GM12874 (cell line): ENCODE data around the gene STXBP6.

Experiments
- TF ChIP-seq, protein P1 (sequence below): IDR thresholded peaks from 2 replicates; pipeline ENCODE4 v1.5.1; 2011; ENCODE audit warnings: low read depth, mild to moderate bottlenecking, control low read depth, low read length, moderate library complexity; ENCODE audit not compliant: insufficient read depth

STXBP6 gene

GRCh38 chr14:24866067-24866639, 183.8 kb downstream of the STXBP6 start:
- TF ChIP-seq, protein P1, sequence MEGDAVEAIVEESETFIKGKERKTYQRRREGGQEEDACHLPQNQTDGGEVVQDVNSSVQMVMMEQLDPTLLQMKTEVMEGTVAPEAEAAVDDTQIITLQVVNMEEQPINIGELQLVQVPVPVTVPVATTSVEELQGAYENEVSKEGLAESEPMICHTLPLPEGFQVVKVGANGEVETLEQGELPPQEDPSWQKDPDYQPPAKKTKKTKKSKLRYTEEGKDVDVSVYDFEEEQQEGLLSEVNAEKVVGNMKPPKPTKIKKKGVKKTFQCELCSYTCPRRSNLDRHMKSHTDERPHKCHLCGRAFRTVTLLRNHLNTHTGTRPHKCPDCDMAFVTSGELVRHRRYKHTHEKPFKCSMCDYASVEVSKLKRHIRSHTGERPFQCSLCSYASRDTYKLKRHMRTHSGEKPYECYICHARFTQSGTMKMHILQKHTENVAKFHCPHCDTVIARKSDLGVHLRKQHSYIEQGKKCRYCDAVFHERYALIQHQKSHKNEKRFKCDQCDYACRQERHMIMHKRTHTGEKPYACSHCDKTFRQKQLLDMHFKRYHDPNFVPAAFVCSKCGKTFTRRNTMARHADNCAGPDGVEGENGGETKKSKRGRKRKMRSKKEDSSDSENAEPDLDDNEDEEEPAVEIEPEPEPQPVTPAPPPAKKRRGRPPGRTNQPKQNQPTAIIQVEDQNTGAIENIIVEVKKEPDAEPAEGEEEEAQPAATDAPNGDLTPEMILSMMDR: no peak

DNA sequence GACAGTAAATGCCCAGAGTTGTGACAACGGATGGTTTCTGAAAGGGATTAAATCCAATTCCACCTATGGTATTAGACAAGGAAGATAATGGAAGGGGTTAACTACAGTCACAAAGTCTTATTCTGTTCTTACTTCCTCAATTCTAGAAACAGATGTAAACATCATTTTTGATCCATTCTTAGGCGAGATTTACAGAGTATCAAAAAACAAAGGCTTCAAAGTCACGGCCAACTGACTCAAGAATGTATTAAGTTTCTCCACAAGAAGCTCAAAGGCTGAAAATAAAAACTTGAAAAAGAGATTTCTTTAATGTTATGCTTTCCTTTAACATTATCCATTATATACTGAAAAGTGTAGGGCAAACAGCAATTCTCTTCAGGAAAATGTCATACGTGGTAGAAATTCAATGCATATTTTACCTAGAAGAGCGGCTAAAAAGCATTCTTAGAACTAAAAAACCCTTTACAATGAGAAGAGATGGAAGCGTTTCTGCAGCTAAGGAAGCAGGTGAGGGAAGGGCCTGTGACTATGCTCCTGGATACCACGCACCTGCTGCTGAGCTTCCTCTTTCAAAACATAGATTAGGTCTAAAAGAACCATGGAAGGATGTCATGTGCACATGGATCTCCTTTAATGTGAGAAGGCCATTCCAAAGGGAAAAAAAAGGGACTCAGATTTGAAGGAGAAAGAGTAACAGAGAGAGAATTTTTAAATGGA, 185.8 kb downstream of the STXBP6 start:
- TF ChIP-seq, protein P1: no peak

GRCh38 chr14:24861083-24861630, 188.8 kb downstream of the STXBP6 start:
- TF ChIP-seq, protein P1: no peak

- TF ChIP-seq, protein P1: no peak
These were observed 190.4 kb downstream of the STXBP6 start for GRCh38 chr14:24859559-24859958.

DNA sequence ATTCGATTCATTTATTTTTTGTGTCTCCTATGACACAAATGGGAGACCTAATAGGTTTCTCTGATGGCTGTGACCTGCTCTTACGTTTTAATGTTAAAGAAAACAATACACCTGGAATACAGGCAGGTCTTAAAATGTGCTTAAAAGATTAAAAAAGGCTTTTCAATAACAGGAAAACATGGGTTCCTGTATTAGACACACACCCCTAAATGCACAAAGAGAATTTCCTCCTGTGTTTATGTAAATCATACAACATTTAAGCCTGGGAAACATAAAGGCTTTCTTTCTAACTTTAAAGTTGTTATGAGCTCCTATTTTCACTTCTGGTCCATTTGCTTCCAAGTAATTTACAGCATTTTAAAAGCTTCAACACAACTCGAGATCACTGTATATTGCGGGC, 191.3 kb downstream of the STXBP6 start:
- TF ChIP-seq, protein P1: no peak

DNA sequence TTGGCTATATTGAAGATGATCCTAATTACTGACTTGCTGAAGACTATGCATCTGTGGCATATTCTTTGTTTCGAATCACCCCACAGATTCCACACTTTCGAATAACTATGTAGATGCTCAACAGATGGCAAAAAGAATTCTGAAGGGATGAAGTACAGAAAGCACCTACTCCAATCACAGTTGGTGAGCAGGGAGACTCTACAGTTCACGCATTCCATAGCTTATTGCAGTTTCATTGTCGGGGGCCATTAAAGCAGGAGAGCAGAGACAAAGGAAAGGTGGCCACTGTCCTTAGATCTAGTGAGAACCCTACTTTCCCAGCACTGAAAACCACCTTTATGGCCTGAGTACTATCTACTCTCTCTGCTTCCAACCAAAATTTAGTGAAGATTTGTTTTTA, 191.9 kb downstream of the STXBP6 start:
- TF ChIP-seq, protein P1: no peak

GRCh38 chr14:24857277-24857676, 192.7 kb downstream of the STXBP6 start:
- TF ChIP-seq, protein P1: no peak
